ENCODE measurements around the gene BUB1B. TPM values are rescaled to one million over a fixed set of nuclear protein-coding genes. Genes with fewer than 3 reads are reported as not detected.

Gene BUB1B
- total RNA-seq, 4 donors from 2014 or later, result 0.13 to 2.4 (median 0.95) TPM

DNA sequence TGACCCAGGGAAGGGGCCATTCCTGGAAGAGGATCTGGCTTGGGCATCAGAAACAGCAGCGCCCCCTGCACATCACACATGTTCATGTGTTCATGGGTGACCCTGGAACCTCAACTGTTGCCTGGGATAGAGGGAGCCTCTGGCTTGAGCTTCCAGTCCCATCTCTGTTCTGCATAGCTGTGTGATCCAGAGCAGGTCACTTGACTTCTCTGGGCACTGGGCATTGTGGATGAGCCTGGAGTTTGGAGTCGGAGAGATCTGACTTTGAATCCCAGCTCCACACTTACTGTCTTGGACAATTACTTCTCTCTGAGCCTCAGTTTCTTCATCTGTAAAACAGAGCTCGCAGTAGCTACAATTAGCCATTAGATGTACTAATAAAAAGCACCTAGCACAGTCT, 93.6 kb downstream of the BUB1B start:
- 86 to 94% methylated on average over 1 to 3 of the region's 3 CpGs for WGBS, 2 donors (ENCODE audit: low coverage in 1 of 2)
- no peaks in the 10 kb centered on the region for H3K36me3 ChIP-seq
- peaks cover 0 to 22% (median 13%) of the 10 kb centered on the region in 3 donors for H3K4me1 ChIP-seq
- no peak for ATAC-seq
- no peak overlapping the region for H3K27ac ChIP-seq
- no peaks in the 10 kb centered on the region for H3K9me3 ChIP-seq
- peaks cover 26% of the 10 kb centered on the region for H3K27me3 ChIP-seq
- TF ChIP-seq, protein P1, sequence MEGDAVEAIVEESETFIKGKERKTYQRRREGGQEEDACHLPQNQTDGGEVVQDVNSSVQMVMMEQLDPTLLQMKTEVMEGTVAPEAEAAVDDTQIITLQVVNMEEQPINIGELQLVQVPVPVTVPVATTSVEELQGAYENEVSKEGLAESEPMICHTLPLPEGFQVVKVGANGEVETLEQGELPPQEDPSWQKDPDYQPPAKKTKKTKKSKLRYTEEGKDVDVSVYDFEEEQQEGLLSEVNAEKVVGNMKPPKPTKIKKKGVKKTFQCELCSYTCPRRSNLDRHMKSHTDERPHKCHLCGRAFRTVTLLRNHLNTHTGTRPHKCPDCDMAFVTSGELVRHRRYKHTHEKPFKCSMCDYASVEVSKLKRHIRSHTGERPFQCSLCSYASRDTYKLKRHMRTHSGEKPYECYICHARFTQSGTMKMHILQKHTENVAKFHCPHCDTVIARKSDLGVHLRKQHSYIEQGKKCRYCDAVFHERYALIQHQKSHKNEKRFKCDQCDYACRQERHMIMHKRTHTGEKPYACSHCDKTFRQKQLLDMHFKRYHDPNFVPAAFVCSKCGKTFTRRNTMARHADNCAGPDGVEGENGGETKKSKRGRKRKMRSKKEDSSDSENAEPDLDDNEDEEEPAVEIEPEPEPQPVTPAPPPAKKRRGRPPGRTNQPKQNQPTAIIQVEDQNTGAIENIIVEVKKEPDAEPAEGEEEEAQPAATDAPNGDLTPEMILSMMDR (IDR thresholded peaks at IDR 0.05), result no peak
- TF ChIP-seq POLR2AphosphoS5 (IDR thresholded peaks at IDR 0.05) (no peak), EP300 (IDR thresholded peaks at IDR 0.05) (no peak), POLR2A (IDR thresholded peaks at IDR 0.05) (no peak)
- H3K4me3 ChIP-seq, result no peak overlapping the region

DNA sequence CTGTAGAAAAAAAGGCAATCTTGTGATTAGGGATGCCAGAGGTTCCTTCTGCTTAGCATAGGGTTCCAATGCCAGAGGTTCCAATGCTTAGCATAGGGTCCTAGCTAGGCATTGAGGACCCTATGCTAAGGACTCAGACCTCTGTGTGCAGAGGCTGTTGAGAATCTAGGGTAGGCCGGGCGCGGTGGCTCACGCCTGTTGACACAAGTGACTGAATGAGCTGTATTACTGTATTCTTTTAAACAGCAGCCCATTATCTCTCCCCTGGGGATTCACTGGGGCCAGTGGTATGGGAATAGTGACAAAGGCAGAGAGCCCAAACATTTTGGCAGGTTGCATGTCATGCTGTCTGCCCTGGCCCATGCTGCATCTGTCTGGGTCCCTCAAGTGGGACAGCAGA, 94.2 kb downstream of the BUB1B start:
- no peaks in the 10 kb centered on the region for H3K36me3 ChIP-seq
- no peak for ATAC-seq

DNA sequence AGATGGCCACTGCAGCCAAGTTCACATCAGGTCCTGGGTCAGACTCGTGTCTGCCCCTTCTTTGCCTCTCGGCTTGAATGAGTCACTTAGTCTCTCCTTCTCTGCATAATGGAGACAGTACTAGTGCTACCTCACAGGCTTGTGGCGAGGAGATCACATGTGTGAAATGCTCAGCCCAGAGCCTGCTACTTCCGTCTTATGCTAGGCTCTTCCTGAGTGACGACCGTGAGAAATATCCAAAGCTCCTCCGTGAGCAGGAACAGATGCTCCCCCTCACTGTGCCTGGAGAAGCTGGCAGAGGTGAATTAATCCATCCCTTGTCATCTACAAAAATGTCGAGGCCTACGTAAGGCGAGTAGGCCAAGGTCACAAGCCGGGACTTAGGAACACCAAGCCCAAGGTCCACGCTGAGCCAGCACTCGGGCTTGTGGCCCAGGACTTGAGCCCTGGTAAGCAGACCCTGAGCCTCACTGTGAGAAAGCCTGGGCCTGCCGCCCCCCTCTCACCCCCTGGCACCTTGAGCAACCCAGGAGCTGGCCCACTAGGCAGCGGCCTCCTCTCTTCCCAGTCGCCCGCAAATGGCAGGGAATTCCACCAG, 95.9 kb downstream of the BUB1B start:
- Histone ChIP-seq H3K9me3 (no peaks in the 10 kb centered on the region), H3K4me3 (no peak overlapping the region), H3K4me1 (peaks cover 0 to 19% (median 13%) of the 10 kb centered on the region in 3 donors), H3K36me3 (no peaks in the 10 kb centered on the region), H3K27me3 (peaks cover 26% of the 10 kb centered on the region), H3K27ac (no peak overlapping the region)
- ATAC-seq, result no peak
- TF ChIP-seq EP300 (IDR thresholded peaks at IDR 0.05) (no peak), POLR2A (IDR thresholded peaks at IDR 0.05) (no peak), POLR2AphosphoS5 (IDR thresholded peaks at IDR 0.05) (no peak)
- TF ChIP-seq, protein P1 (IDR thresholded peaks at IDR 0.05), result no peak
- 100% methylated on average over 1 of the region's 17 CpGs; no CpG with 5 or more reads in 1 of the 2 donors for WGBS, 2 donors (ENCODE audit: low coverage in 1 of 2)

More for the DNA sequence above, 94.2 kb downstream of the BUB1B start:
- no peak for TF ChIP-seq EP300 (IDR thresholded peaks at IDR 0.05)
- TF ChIP-seq POLR2AphosphoS5 (IDR thresholded peaks at IDR 0.05), result no peak
- H3K4me3 ChIP-seq, result no peak overlapping the region
- peaks cover 26% of the 10 kb centered on the region for H3K27me3 ChIP-seq
- no peak overlapping the region for H3K27ac ChIP-seq
- H3K9me3 ChIP-seq, result no peaks in the 10 kb centered on the region
- H3K4me1 ChIP-seq, result peaks cover 0 to 19% (median 13%) of the 10 kb centered on the region in 3 donors
- WGBS, 2 donors (ENCODE audit: low coverage in 1 of 2), result 93% methylated on average over 4 of the region's 4 CpGs; no CpG with 5 or more reads in 1 of the 2 donors

DNA sequence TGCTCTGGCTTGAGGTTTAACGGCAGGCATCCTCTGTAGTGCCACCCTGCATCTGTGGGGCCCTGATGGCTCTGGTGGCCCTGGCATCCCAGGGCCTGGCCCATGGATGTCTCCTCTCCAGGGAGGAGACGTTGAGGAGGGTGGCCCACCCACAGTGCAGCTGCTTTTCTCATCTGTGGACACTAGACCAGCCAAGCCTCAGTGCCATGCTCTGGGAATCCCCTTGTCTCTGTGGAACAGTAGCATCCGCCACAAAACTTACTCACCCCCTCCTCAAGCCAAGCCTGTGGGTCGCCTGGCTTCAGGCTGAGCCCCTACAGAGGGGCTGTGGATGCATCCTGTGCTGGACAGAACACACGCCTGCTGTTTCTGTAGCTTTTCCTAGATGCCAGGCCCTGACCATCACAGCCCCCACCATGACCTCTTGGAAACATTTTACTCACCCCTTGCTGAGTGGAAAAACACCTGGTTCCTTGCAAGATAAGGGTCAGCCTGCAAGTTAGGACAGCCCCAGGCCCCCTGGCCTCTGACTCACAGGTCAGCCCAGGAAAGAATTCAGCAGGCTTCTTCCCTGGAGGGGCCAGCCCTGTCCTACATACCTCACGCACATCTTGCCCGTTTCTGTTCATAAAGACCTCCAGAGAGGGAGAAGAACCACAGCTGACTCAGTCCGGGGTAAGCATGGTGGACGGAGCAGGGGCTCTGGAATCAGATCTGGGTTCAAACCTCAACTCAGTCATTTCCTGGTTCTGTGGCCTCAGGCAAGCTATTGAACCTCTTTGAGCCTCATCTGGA, 97.0 kb downstream of the BUB1B start:
- Histone ChIP-seq H3K27me3 (peaks cover 18% of the 10 kb centered on the region), H3K4me3 (no peak overlapping the region), H3K27ac (no peak overlapping the region), H3K9me3 (no peaks in the 10 kb centered on the region), H3K36me3 (no peaks in the 10 kb centered on the region), H3K4me1 (peaks cover 0 to 10% (median 8%) of the 10 kb centered on the region in 3 donors)
- WGBS, 2 donors (ENCODE audit: low coverage in 1 of 2), result 67 to 75% methylated on average over 4 to 7 of the region's 9 CpGs
- ATAC-seq, result no peak
- TF ChIP-seq POLR2AphosphoS5 (IDR thresholded peaks at IDR 0.05), result no peak
- no peak for TF ChIP-seq EP300 (IDR thresholded peaks at IDR 0.05)
- TF ChIP-seq POLR2A (IDR thresholded peaks at IDR 0.05), result no peak
- TF ChIP-seq, protein P1 (IDR thresholded peaks at IDR 0.05), result no peak

DNA sequence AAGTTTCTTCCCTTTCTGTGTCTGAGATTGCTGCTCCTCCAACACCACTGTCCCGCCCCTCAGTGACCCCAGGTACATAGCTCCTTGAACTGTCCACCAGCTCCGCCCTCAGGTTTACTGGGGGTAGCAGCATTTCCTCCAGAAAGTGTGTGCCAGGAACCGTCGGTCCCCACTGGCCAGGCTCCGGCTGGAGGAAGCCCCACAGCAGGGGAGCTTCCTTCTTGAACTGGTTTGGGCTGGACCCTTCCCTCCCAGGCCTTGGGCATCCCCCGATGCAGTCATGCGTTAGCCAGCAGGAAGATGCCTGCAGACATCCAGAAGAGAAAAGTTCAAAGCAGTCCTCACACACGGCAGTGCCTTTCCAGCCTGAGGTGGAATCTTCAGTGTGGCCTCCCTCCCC, 97.7 kb downstream of the BUB1B start:
- Histone ChIP-seq H3K4me1 (peaks cover 0 to 3% (median 1%) of the 10 kb centered on the region in 3 donors), H3K36me3 (no peaks in the 10 kb centered on the region), H3K4me3 (no peak overlapping the region), H3K27ac (no peak overlapping the region), H3K27me3 (peaks cover 11% of the 10 kb centered on the region), H3K9me3 (no peaks in the 10 kb centered on the region)
- TF ChIP-seq POLR2AphosphoS5 (IDR thresholded peaks at IDR 0.05) (no peak), POLR2A (IDR thresholded peaks at IDR 0.05) (no peak), EP300 (IDR thresholded peaks at IDR 0.05) (no peak)
- TF ChIP-seq, protein P1 (IDR thresholded peaks at IDR 0.05), result no peak
- ATAC-seq, result no peak
- 100% methylated on average over 2 of the region's 8 CpGs; no CpG with 5 or more reads in 1 of the 2 donors for WGBS, 2 donors (ENCODE audit: low coverage in 1 of 2)
